DND-41 (cell line): ENCODE results near the gene SOX30.

Source experiments
- ATAC-seq: fragments of 200-7000 bp; cut with Tn5 transposase; 3 replicates; pipeline ENCODE4 v1.9.1; 2021; ENCODE audit warnings: low read depth; ENCODE audit not compliant: insufficient read depth
- DNase-seq: peaks from one replicate; pipeline ENCODE4 v3.0.0-alpha.2; 2020
- H2AFZ ChIP-seq: 2 replicates; pipeline ENCODE4 v1.6.0; 2012; ENCODE audit warnings: low read depth, low read length
- H3K27ac ChIP-seq: 2 replicates; pipeline ENCODE4 v1.5.1; 2012; ENCODE audit warnings: low read length, inconsistent platforms
- H3K27me3 ChIP-seq: fragments of 200-600 bp; sonication (generic); 2 replicates; pipeline ENCODE4 v1.6.0; 2012; ENCODE audit warnings: low read length, mild to moderate bottlenecking, inconsistent platforms; ENCODE audit not compliant: insufficient read depth, poor library complexity
- H3K36me3 ChIP-seq: 2 replicates; pipeline ENCODE4 v1.5.1; 2012; ENCODE audit warnings: low read length, inconsistent platforms; ENCODE audit not compliant: insufficient read depth
- H3K4me1 ChIP-seq: 2 replicates; pipeline ENCODE4 v1.5.1; 2012; ENCODE audit warnings: mild to moderate bottlenecking, low read length; ENCODE audit not compliant: insufficient read depth
- H3K4me2 ChIP-seq: 2 replicates; pipeline ENCODE4 v1.6.0; 2012; ENCODE audit warnings: mild to moderate bottlenecking, moderate library complexity, low read length, inconsistent platforms; ENCODE audit not compliant: insufficient read depth
- H3K4me3 ChIP-seq, 2 experiments: fragments of 200-600 bp in 1 of 2; shearing (Covaris generic) in 1 of 2; 2 replicates each; pipeline ENCODE4 v1.5.1; 2012 to 2016; ENCODE audit warnings: inconsistent platforms in 2 of 2, low read length in 2 of 2, mild to moderate bottlenecking in 2 of 2, low read depth in 1 of 2, moderate library complexity in 1 of 2
- H3K79me2 ChIP-seq: 2 replicates; pipeline ENCODE4 v1.6.0; 2012; ENCODE audit warnings: low read length, inconsistent platforms; ENCODE audit not compliant: insufficient read depth
- H3K9ac ChIP-seq: 2 replicates; pipeline ENCODE4 v1.6.0; 2012; ENCODE audit warnings: low read depth, mild to moderate bottlenecking, inconsistent platforms, low read length, moderate library complexity
- H3K9me3 ChIP-seq: 2 replicates; pipeline ENCODE4 v1.5.1; 2012; ENCODE audit warnings: low read length, moderate library complexity, mild to moderate bottlenecking, inconsistent platforms; ENCODE audit not compliant: insufficient read depth, severe bottlenecking
- H4K20me1 ChIP-seq: 2 replicates; pipeline ENCODE4 v1.6.0; 2012; ENCODE audit warnings: low read length; ENCODE audit not compliant: insufficient read depth
- EZH2 ChIP-seq: IDR thresholded peaks from 3 replicates; pipeline ENCODE4 v1.6.1; 2012; ENCODE audit warnings: borderline replicate concordance, low read depth, mild to moderate bottlenecking, moderate library complexity, low read length, inconsistent platforms; ENCODE audit not compliant: severe bottlenecking
- TF ChIP-seq, protein P1 (sequence below): IDR thresholded peaks from 2 replicates; pipeline ENCODE4 v1.5.1; 2012; ENCODE audit warnings: borderline replicate concordance, low read length, moderate library complexity, mild to moderate bottlenecking; ENCODE audit not compliant: poor library complexity, severe bottlenecking; ENCODE audit errors: extremely low read depth

The SOX30 gene

DNA sequence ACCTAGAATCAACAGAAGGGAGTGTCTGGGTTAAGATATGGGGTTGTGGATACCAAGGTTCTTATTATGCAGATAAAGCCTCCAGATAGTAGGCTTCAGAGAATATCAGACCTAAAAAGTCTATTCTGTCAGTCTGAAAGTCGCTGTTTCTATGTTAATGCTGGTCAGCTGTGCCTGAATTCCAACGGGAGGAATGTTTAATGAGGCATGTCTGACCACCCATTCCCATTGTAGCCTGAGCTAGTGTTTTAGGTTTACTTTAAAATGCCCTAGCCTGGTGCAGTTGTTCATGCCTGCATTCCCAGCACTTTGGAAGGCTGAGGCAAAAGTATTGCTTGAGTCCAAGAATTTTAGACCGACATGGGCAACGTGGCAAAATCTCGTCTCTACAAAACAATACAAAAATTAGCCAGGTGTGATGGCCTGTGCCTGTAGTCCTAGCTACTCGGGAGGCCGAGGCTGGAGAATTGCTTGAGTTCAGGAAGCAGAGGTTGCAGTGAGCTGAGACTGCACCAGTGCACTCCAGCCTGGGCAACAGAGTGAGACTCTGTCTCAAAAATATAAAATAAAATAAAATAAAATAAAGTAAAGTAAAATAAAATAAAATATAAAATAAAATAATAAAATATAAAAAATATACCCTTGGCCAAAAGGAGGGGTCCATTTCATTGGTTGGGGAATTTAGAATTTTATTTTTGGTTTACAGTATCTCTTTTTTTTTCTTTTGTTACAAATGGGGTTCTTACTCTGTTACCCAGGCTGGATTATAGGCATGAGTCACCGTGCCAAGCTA lies 7.8 kb upstream of the SOX30 start:
- Histone ChIP-seq H3K79me2 (no peaks in the 10 kb centered on the region), H3K4me3 (no peak overlapping the region), H3K27me3 (no peaks in the 10 kb centered on the region), H3K9ac (no peak overlapping the region), H2AFZ (no peak overlapping the region), H3K27ac (no peak overlapping the region), H3K36me3 (no peaks in the 10 kb centered on the region), H3K9me3 (peaks cover 32% of the 10 kb centered on the region), H4K20me1 (no peaks in the 10 kb centered on the region), H3K4me2 (no peak overlapping the region), H3K4me1 (no peaks in the 10 kb centered on the region)
- ATAC-seq (no peak), DNase-seq (no peak)
- no peak for TF ChIP-seq EZH2
- TF ChIP-seq, protein P1, sequence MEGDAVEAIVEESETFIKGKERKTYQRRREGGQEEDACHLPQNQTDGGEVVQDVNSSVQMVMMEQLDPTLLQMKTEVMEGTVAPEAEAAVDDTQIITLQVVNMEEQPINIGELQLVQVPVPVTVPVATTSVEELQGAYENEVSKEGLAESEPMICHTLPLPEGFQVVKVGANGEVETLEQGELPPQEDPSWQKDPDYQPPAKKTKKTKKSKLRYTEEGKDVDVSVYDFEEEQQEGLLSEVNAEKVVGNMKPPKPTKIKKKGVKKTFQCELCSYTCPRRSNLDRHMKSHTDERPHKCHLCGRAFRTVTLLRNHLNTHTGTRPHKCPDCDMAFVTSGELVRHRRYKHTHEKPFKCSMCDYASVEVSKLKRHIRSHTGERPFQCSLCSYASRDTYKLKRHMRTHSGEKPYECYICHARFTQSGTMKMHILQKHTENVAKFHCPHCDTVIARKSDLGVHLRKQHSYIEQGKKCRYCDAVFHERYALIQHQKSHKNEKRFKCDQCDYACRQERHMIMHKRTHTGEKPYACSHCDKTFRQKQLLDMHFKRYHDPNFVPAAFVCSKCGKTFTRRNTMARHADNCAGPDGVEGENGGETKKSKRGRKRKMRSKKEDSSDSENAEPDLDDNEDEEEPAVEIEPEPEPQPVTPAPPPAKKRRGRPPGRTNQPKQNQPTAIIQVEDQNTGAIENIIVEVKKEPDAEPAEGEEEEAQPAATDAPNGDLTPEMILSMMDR, result no peak

DNA sequence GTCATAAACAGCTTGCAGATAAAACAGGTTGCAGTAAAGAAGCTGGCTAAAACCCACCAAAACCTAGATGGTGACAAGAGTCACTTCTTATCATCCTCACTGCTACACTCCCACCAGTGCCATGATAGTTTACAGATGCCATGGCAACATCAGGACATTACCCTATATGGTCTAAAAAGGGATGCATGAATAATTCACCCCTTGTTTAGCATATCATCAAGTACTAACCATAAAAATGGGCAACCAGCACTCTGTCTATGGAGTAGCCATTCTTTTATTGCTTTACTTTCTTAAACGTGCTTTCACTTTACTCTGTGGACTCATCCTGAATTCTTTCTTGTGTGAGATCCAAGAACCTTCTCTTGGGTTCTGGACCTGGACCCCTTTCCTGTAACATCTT lies 6.7 kb upstream of the SOX30 start:
- no peak for DNase-seq
- H4K20me1 ChIP-seq, result no peaks in the 10 kb centered on the region
- H3K36me3 ChIP-seq, result no peaks in the 10 kb centered on the region
- no peak overlapping the region for H3K4me3 ChIP-seq
- no peak overlapping the region for H2AFZ ChIP-seq
- TF ChIP-seq EZH2, result no peak
- TF ChIP-seq, protein P1, result no peak
- no peak for ATAC-seq
- H3K9ac ChIP-seq, result no peak overlapping the region
- peaks cover 34% of the 10 kb centered on the region for H3K9me3 ChIP-seq
- H3K4me2 ChIP-seq, result no peak overlapping the region
- no peaks in the 10 kb centered on the region for H3K4me1 ChIP-seq
- no peak overlapping the region for H3K27ac ChIP-seq
- no peaks in the 10 kb centered on the region for H3K79me2 ChIP-seq
- no peaks in the 10 kb centered on the region for H3K27me3 ChIP-seq

DNA sequence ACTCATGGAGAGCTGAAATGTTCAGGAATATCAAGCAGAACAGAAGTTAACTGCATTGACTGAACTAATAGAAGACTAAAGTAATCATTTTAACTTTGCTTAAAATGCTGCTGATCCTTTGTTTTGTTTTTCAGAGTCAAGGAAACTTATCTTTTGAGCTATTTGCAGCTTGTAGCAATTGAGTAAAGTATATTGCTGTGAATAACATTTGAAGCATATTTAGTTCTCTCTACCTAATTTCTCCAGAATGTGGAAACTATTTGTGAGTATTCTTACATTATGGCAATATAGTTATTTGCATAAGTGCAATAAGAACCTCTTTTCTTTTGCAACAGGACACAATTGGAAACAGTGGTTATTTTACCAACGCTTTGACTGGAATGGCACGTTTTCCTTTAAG lies 5.3 kb upstream of the SOX30 start:
- no peaks in the 10 kb centered on the region for H3K4me1 ChIP-seq
- H3K79me2 ChIP-seq, result no peaks in the 10 kb centered on the region
- H3K27ac ChIP-seq, result no peak overlapping the region
- ATAC-seq (no peak), DNase-seq (no peak)
- H3K36me3 ChIP-seq, result no peaks in the 10 kb centered on the region
- H3K4me3 ChIP-seq, result no peak overlapping the region
- H3K4me2 ChIP-seq, result no peak overlapping the region
- TF ChIP-seq, protein P1, result no peak
- no peak for TF ChIP-seq EZH2
- H2AFZ ChIP-seq, result no peak overlapping the region
- H3K27me3 ChIP-seq, result no peaks in the 10 kb centered on the region
- no peak overlapping the region for H3K9ac ChIP-seq
- peaks cover 34% of the 10 kb centered on the region for H3K9me3 ChIP-seq
- no peaks in the 10 kb centered on the region for H4K20me1 ChIP-seq
